Keratinocyte (primary cell): ENCODE measurements around the gene FHL3.

ENCODE experiments used
- CTCF ChIP-seq, 3 experiments: IDR thresholded peaks in 1 of 3; conservative IDR thresholded peaks in 1 of 3; optimal IDR thresholded peaks in 1 of 3; 2 replicates in 2 of 3; 3 replicates in 1 of 3; pipeline versions ENCODE3 to v1.5.1; 2011; ENCODE audit warnings: low read length in 3 of 3, mild to moderate bottlenecking in 3 of 3, moderate library complexity in 2 of 3, control low read depth in 1 of 3, inconsistent platforms in 1 of 3; ENCODE audit not compliant: insufficient read depth in 2 of 3; ENCODE audit errors: extremely low read depth in 1 of 3
- EZH2 ChIP-seq: IDR thresholded peaks from one replicate; pipeline ENCODE4 v1.6.1; 2012; ENCODE audit warnings: inconsistent platforms, mild to moderate bottlenecking, low read length, moderate library complexity

GRCh38 chr1:38021969-38022368 is 16.7 kb upstream of the FHL3 start:
- TF ChIP-seq EZH2 = no peak
- no peak for TF ChIP-seq CTCF (optimal IDR thresholded peaks at IDR 0.05 in 1 of 3, IDR thresholded peaks at IDR 0.05 in 1 of 3, conservative IDR thresholded peaks at IDR 0.05 in 1 of 3; ENCODE audit: extremely low read depth in 1 of 3, insufficient read depth in 2 of 3, low read length in 3 of 3)
